Prostate gland (tissue), 2 donors: ENCODE measurements around the gene GREB1.

Experiments used
- POLR2AphosphoS5 ChIP-seq: sonication (generic); formaldehyde crosslinking; IDR thresholded peaks from one replicate; pipeline ENCODE4 v1.6.1; 2017; ENCODE audit warnings: antibody characterized with exemption
- TF ChIP-seq, protein P1 (sequence below), 4 experiments: fragments of 200-600 bp in 2 of 4; fragments of 450-650 bp in 2 of 4; sonication (generic) in 2 of 4; IDR thresholded peaks; 1 replicate in 3 of 4; 2 replicates in 1 of 4; pipeline ENCODE4 v1.5.1; 2016 to 2019; ENCODE audit warnings: antibody characterized with exemption in 4 of 4, mild to moderate bottlenecking in 2 of 4, moderate library complexity in 2 of 4

DNA sequence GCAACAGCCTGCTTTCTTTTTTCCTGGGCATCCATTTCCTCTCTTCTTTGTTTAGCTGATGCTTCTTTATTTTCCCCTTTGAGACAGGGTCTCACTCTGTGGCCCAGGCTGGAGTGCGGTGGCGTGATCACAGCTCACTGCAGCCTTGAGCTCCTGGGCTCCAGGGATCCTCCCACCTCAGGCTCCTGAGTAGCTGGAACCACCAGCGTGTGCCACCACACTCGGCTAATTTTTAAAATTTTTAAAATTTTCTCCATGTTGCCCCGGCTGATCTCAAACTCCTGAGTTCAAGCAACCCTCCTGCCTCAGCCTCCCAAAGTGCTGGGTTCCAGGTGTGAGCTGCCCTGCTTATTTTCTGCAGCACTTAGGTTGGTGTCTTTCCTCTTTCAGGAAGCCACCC is 77.4 kb downstream of the GREB1 start:
- TF ChIP-seq, protein P1, sequence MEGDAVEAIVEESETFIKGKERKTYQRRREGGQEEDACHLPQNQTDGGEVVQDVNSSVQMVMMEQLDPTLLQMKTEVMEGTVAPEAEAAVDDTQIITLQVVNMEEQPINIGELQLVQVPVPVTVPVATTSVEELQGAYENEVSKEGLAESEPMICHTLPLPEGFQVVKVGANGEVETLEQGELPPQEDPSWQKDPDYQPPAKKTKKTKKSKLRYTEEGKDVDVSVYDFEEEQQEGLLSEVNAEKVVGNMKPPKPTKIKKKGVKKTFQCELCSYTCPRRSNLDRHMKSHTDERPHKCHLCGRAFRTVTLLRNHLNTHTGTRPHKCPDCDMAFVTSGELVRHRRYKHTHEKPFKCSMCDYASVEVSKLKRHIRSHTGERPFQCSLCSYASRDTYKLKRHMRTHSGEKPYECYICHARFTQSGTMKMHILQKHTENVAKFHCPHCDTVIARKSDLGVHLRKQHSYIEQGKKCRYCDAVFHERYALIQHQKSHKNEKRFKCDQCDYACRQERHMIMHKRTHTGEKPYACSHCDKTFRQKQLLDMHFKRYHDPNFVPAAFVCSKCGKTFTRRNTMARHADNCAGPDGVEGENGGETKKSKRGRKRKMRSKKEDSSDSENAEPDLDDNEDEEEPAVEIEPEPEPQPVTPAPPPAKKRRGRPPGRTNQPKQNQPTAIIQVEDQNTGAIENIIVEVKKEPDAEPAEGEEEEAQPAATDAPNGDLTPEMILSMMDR (IDR thresholded peaks at IDR 0.05), result no peak
- no peak for TF ChIP-seq POLR2AphosphoS5
